A549 treated with DMSO at 1 μM for 4 hours (cell line): ENCODE data around the gene ACYP1. TPM values are rescaled to one million over a fixed set of nuclear protein-coding genes. Genes with fewer than 3 reads are reported as not detected.

Experiments used
- total RNA-seq: library from RNA; stranded (reverse); fragments of 200-300 nt; extraction: Qiagen RNA extraction; gene quantifications from 5 replicates; pipeline ENCODE4 v1.2.3, GENCODE V29; 2022; ENCODE audit warnings: low read depth

ACYP1 gene
- total RNA-seq: 22.5 to 29.6 TPM (median 25.5 TPM) in 5 replicates

DNA sequence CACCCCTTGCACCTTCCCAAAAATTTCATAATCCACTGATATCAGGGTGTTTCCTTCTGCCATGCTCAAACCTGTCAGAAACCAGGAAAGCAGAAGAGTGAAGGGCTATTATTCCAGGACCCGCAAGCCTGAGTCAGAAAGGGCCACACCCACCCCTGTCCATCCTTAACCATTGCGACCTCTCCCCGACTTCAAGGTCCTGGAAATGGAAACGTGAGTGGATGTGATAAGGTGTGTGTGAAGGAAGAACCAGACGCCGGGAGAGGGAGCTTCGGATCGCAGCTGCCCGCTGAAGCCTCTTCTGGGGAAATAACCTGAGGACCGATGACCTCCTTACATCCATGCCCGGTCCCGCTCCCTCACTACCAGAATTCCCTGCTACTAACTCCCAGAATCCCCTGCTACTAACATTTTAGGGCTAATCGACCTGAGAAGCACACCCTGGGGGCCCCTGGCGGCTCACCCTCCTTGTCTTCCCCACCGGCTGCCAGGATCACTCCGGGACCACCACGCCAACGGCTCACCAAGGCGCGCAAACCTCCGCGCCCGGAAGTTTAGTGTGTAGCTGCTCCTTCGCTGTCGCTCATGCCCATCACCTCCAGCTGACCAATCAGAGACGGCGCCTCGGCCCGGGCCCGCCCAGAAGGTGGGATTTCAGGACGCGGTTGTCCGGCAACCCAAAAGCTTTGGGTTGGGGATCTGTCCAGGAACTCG, at the start of gene ACYP1:
Gene ACYP1, minus strand, starts transcription at position 534 of the 714 bp plus-strand sequence. Its CDS starts 471 bp downstream, at position 63.

DNA sequence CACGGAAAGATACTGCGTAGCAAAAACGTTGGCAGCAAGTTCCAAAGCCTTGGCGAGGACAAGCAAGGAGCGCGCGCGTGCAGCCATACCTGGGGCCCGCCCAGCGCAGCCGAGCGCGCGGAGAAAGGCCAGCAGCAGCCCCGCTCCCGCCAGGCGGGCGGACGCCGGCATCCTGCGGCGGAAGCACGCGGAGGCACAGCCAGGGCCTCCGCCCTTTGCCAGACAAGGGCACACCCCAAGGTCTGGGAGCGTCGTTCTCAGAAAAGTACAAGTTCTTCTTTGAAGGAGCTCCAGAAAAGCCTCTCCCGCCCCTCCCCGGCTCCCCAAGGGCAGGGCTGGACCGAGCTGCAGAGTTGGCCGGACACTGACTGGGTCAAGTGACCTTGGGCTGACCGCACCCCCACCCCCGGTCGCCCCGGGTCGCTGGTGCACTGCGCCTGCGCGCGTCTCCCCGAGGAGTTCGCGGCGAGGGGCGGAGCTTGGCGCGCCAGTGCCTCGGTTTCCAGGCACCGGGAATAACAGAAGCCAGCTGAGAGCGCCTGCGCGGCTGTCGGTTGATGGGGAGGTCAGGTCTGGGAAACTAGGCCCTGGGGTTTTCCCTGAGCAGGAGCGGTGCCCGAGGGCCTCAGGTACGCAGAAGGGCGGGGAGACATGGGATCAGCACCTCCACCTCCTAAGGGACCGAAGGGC, 5.4 kb upstream of the ACYP1 start, which contains the start of gene ZC2HC1C:
Gene ZC2HC1C, plus strand, starts transcription at position 521 of the 690 bp plus-strand sequence. CDS start 933 bp downstream, outside the sequence.

DNA sequence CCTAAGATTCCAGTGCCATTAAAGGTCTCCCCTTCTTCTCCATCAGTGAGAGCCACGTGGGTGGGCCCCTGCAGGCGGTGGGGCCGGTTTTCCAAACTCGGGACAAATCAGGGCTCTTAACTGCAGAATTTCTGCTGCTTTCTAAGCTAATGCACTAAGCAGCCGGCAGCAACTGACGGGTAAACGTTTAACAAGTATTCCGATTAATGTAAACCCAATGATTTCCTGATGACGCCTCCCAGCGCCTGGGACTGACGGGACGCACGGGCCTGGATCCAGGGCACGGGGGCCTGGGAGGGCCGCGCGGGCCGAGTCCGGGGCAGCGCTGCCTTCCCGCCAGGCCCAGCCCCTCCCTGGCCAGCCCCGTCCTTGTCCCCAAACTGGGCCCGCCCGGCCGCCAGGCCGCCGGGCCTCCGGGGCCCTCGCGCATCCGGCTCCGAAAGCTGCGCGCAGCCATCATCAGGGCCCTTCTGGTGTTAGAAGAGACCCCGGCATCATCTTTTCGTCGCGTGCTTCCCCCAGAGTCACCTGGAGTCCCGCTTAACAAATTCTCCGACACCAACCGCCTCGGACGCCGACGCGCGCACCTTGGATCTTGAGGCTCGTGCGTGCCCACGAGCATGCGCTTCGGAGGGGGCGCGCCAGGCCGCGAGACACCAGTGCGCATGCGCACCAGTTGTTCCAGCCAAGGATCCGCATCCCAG, 12.8 kb downstream of the ACYP1 start, which contains the start of gene MLH3:
Gene MLH3, minus strand, starts transcription at position 616 of the 704 bp plus-strand sequence. CDS start 1,812 bp downstream, outside the sequence.

Other genes starting within 250 kb of the ACYP1 start
- not detected in 5 replicates for gene PROX2, start 187.9 kb downstream of the ACYP1 start, total RNA-seq
- 91.1 to 99.9 TPM (median 96.7 TPM) in 5 replicates for gene DLST, start 182.1 kb downstream of the ACYP1 start, total RNA-seq
- gene RPS6KL1, start 140.8 kb downstream of the ACYP1 start, total RNA-seq: 0.33 to 0.92 TPM (median 0.52 TPM) in 5 replicates
- 2.3 to 3.9 TPM (median 3.5 TPM) in 5 replicates for gene PGF, start 108.4 kb downstream of the ACYP1 start, total RNA-seq
- gene EIF2B2, start 61.1 kb downstream of the ACYP1 start, total RNA-seq: 77.5 to 83.7 TPM (median 78.2 TPM) in 5 replicates
- gene MLH3, start 12.6 kb downstream of the ACYP1 start, total RNA-seq: 15.2 to 20.4 TPM (median 18.3 TPM) in 5 replicates
- gene ZC2HC1C, start 5.6 kb upstream of the ACYP1 start, total RNA-seq: 2.8 to 4.1 TPM (median 3.5 TPM) in 5 replicates
- gene NEK9, start 63.0 kb upstream of the ACYP1 start, total RNA-seq: 27.8 to 40.0 TPM (median 37.4 TPM) in 5 replicates
- 259 to 344 TPM (median 274 TPM) in 5 replicates for gene TMED10, start 112.6 kb upstream of the ACYP1 start, total RNA-seq
- 5.4 to 11.7 TPM (median 6.6 TPM) in 5 replicates for gene FOS, start 214.8 kb upstream of the ACYP1 start, total RNA-seq